ENCODE measurements around the gene BZW2.

BZW2 gene

DNA sequence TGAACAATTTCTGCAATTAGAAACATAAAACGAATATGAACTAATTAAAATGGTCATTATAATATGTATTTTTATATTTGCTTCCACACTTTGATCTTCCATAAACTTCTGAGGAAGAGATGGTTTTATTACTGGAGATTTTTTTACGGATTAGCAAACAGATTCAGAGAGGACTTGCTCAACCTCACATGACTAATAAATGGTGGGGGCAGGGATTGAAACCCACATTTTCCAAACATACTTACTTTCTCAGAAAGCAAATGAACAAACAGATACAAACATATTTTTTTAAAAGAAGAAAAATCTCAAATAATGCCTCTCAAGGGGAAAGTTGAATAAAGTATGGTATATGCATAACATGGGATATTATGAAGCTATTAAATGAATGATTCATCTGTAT lies 18.7 kb upstream of the BZW2 start:
- H3K27ac ChIP-seq, result no peak overlapping the region
- no peak overlapping the region for H3K4me3 ChIP-seq
- DNase-seq (ENCODE audit: low spot score), result no peak
- TF ChIP-seq, protein P1, sequence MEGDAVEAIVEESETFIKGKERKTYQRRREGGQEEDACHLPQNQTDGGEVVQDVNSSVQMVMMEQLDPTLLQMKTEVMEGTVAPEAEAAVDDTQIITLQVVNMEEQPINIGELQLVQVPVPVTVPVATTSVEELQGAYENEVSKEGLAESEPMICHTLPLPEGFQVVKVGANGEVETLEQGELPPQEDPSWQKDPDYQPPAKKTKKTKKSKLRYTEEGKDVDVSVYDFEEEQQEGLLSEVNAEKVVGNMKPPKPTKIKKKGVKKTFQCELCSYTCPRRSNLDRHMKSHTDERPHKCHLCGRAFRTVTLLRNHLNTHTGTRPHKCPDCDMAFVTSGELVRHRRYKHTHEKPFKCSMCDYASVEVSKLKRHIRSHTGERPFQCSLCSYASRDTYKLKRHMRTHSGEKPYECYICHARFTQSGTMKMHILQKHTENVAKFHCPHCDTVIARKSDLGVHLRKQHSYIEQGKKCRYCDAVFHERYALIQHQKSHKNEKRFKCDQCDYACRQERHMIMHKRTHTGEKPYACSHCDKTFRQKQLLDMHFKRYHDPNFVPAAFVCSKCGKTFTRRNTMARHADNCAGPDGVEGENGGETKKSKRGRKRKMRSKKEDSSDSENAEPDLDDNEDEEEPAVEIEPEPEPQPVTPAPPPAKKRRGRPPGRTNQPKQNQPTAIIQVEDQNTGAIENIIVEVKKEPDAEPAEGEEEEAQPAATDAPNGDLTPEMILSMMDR (IDR thresholded peaks at IDR 0.05), result no peak

DNA sequence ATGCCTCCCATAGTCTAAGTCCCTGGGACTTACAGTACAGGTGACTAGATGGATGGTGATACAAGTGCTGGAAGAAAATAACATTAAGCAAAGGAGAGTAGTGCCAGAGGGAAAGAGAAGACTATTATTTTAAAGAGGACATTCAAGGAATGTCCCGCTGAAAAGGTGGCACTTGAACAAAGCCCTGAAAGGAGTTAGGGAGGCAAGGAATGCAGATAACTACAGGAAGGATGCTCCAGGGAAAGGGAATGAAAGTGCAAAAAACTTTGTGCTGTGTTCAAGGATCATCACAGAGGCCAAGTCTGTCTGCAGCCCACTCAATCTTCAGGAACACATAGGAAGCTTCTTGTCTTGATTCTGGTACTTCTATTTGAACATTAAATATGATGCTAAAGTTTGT lies 15.3 kb upstream of the BZW2 start:
- Histone ChIP-seq H3K4me3 (no peak overlapping the region), H3K27ac (no peak overlapping the region)
- DNase-seq (ENCODE audit: low spot score), result no peak
- TF ChIP-seq, protein P1 (IDR thresholded peaks at IDR 0.05), result no peak

DNA sequence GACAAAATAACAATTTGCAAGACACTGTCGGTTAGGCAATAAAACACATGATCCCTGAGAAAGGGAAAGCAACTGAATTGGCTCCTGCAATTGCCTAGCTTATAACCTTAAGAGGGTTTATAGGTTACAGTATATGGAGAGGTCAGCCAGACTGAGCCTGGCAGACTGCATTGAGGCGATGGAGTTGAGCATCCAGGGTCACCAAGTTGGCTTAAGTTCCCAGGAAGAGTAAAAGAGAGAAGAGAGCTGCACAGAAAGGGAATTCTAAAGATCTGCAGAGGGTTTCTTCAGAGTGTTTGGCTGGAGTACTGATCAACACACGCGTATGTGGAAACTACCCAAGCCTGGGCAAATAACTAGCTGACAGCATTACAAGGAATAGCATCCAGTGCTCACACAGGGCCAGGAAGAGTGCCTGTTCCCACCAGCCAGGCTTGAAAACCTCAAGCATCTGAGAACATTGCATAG lies 11.7 kb upstream of the BZW2 start:
- TF ChIP-seq, protein P1 (IDR thresholded peaks at IDR 0.05), result no peak
- Histone ChIP-seq H3K27ac (peak overlapping the region; percentile 1 to 26), H3K4me3 (peak overlapping the region; percentile 32)
- no peak for DNase-seq (ENCODE audit: low spot score)

DNA sequence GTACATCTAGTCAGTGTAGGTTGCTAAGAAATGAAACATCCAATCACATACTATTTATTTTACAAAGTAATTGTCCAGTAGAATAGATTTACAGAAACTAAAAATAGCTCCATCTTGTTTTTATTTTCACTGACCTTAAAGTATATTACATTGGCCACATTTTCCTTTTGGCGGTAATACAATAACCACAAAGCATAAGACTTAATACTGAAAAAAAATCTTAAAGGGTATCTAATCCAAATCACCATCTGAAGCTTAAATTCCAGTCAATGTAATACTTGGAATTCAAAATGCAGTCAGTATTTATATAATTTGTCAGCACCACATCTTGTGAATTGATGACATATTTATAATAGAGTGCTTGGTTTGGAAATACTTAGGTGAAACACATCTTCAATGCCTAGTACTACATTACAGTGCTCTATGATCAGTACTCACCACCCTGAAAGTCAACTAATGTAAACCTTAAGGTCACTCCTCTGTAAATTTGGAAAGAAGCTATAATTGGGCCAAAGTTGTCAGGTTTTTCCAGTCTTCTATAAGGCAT lies 9.4 kb upstream of the BZW2 start:
- TF ChIP-seq, protein P1 (IDR thresholded peaks at IDR 0.05), result no peak

DNA sequence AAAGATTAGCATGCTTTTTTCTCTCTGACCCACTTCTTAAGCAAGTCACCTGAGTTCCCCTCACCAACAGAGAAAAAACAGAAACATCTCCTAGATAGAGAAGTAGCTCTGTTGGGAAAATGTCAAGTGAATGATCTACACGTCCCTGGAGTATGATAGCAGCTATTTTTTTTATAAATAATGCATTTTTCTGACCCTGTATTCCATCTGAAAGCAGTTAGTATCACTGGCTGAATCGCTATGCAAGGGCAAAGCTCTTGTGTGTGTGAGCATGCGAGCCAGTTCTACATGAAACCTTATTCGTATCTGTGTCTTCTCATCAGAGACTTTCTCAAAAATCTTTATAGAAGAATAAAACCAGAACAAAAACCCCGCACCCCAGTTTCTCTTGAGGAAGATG lies 8.6 kb upstream of the BZW2 start:
- no peak for DNase-seq (ENCODE audit: low spot score)
- TF ChIP-seq, protein P1 (IDR thresholded peaks at IDR 0.05), result no peak
- H3K4me3 ChIP-seq, result no peak overlapping the region
- no peak overlapping the region for H3K27ac ChIP-seq

More for the DNA sequence above, 9.4 kb upstream of the BZW2 start:
- Histone ChIP-seq H3K27ac (no peak overlapping the region), H3K4me3 (no peak overlapping the region)
- no peak for DNase-seq (ENCODE audit: low spot score)

DNA sequence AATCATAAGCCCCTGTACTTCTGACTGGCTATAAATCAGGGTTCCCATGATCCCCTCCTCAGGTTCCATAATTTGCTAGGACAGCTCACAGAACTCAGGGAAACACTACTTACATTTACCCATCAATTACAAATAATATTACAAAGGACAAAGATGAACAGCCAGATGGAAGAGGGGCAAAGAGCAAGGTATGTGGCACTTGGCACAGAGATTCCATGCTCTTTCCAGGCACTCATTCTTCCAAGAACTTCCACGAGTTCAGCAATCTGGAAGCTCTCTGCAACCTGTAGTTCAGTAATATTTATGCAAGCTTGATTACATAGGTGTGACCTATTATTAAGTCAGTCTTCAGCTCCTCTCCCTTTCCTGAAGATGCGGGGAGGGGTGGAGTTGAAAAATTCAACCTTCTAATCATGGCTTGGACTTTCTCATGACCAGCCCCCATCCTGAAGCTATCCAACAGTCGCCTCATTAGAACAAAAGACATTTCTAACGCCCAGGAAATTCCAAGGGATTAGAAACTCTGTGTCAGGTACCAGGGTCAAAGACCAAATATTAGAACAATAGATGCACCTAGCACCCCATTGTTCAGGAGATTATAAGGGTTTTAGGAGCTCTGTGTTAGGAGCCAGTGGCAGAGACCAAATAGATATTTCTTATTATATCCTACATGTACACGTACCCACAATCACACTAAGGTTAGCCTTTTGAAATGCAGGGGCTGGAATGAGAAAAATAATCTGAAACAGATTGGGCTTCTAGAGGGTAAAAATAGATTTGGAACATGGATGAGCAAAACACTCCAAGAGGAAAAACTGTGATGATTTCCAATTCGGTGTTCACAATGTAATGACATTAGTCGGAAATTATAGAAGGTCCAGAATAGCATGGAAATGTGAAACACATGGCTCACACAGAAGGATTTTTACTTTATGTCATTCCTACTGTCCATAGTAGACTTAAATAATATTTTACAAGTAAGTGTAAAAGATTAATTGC lies 7.4 kb upstream of the BZW2 start:
- Histone ChIP-seq H3K27ac (no peak overlapping the region), H3K4me3 (no peak overlapping the region)
- no peak for DNase-seq (ENCODE audit: low spot score)
- TF ChIP-seq, protein P1 (IDR thresholded peaks at IDR 0.05), result no peak

Data from coronary artery (tissue), 2 donors.